Measurements from ENCODE around the gene AADACL4.

The AADACL4 gene

GRCh38 chr1:12643785-12644184 is at the start of gene AADACL4:
Gene AADACL4 (plus strand): TSS chr1:12644085. CDS start chr1:12644547, 462 bp downstream.
- DNase-seq = no peak

DNA sequence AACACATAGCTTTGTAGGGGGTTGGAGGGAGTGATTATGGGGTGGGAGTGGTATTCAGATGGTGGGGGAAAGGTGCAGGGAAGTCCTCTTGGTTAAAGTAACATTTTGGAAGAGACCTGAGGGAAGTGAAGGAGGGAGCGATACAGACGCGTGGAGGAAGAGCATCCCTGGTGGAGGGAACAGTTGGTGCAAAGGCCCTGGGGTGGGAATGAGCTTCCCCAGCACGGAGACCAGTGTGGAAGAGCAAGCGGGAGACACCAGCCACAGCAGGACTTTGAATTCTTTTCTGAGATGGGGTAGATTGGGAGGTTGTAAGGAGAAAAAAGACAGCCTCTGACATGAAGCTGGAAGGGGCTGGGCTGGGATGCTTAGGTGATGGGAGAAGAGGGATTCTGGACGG is 49.4 kb upstream of the AADACL4 start:
- DNase-seq = no peak

DNA sequence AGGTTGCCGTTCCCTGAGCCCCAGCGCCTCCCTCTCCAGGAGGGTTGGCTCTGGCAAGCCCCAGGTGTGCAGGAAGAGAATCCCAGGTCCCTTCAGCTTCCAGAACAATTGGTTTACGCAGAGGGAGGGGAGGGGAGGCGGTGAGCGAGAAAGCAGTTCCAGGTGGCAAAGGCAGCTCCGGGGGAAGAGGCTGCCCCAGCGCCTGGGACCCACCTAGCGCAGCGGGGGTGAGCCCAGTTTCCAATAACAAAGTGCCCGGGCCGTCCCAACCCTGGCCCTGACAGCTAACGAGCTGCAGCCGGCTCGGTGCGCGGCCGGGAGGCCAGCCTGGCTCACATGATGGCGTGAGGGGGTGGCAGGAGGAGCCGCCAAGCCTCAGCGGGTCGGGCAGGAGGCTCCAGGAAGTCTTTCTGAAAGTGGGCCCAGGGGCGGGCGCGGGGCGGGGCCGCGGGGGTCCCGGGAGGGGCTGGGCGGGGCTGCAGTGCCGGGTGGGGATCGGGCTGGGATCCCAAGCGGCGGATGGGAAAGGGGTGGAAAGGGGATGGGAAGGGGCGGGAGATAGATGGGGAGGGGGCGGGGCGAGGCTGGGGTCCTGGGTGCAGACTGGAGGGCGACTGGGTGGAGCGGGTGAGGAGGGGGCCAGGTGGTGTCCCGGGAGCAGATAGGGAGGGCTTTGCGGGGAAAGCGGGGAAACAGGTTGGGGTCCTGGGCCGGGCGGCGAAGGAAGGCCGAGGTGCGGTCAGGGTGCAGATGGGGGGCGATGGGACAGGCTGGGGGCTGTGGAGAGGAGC is 48.7 kb upstream of the AADACL4 start:
- peak; percentile 68 for DNase-seq

- no peak for DNase-seq
Measured at GRCh38 chr1:12595757-12596006, 48.2 kb upstream of the AADACL4 start.

DNA sequence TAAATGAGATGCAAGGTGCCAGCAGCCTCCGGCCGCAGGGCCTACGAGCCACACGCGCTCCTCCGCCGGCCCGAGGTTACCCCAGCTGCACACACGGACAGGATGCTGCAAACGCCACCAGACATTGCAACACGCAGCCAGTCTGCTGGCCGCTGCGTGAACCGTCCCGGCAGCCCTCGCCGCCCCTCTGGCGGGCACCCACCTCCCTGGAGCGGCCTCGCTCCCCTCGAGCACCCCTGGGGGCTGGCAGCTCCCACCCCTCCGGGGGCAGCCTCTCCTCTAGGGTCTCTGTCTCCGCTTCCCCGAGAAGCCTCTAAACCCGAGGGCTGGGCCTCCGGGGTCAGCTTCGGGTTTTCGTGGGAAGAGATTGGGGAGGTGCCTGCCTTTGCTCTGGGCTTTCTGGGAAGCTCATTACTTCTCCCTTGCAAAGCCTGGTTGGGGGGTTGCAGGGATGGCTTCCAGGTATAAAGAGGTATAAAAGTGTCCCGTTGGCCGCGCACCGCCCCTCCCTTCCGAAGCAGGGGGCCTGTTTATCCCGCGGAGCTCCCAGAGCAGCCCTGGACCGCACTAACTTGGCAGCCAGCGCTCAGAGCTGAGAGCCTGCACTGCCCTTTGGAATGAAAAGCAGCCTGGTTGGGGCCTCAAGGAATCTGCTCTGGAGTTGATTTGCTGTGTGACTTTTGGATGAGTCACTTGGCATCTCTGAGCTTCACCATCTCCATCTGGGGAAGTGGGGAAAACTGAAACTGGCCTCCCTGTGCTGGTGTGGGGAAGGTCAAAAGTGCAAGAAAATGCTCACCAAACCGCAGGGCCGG is 47.7 kb upstream of the AADACL4 start:
- no peak for DNase-seq

- DNase-seq = no peak
Measured at GRCh38 chr1:12597792-12598191, 46.1 kb upstream of the AADACL4 start.

GRCh38 chr1:12598974-12599373 is 44.9 kb upstream of the AADACL4 start:
- DNase-seq = no peak

DNA sequence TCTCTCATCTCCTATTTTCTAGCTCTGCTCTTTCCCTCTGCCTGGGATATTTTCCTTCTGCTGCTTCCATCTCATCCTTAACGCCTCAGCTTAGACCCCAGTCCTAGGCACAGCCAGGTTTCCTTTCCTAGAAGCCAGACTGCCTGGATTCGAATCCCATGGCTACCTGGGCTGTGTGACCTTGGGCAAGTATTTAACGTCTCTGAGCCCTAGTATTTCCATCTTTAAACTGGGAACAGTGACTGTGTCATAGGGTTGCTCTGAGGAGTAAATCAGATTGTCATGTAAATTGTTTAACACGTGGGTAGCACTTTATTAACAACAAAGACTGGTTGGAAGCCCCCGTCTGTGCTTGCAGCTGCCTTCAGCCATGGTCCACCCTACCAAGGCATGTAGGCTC is 44.2 kb upstream of the AADACL4 start:
- no peak for DNase-seq

DNA sequence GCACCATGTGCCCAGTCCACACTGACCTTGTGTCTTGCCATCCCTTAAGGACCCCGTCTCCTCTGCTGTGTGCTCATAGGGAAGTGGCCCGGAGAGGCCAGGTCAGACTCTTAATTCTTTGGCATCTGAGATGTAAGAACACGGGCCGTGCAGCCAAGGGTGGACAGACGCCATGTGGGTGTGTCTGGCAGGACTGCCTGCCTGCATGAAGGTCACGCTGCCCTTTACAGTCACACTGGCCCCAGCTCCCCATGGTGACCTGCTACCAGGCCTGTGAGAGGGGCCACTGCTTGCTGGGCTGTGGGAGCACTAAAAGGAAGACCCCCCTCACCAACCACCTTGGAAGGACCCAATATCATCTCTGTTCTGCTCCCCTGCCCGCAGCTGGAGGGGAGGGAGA is 43.5 kb upstream of the AADACL4 start:
- no peak for DNase-seq

- no peak for DNase-seq
Measured at GRCh38 chr1:12600880-12601633, 42.8 kb upstream of the AADACL4 start.

GRCh38 chr1:12601700-12602658 is 41.9 kb upstream of the AADACL4 start:
- DNase-seq = no peak

DNA sequence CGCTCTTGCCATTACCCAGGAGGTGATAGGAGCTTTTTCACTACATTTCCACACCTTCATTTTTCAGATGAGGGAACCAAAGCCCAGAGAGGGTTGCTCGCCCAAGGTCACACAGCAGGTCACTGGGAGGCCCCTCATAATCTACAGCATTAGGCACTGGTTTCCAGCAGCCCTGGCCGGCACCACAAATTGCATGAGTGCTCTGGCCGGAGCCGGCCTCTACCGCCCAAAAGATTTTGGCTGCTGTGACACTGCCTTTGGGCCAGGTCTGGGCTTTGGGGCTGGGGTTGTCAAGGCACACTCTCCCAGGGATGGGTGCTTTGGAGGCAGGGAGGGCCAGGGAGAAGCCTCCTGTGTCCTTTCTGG is 41.2 kb upstream of the AADACL4 start:
- no peak for DNase-seq

- DNase-seq = no peak
Measured at GRCh38 chr1:12603224-12603623, 40.7 kb upstream of the AADACL4 start.

GRCh38 chr1:12604114-12604874 is 39.6 kb upstream of the AADACL4 start:
- no peak for DNase-seq

- no peak for DNase-seq
Measured at GRCh38 chr1:12604986-12605385, 38.9 kb upstream of the AADACL4 start.

DNA sequence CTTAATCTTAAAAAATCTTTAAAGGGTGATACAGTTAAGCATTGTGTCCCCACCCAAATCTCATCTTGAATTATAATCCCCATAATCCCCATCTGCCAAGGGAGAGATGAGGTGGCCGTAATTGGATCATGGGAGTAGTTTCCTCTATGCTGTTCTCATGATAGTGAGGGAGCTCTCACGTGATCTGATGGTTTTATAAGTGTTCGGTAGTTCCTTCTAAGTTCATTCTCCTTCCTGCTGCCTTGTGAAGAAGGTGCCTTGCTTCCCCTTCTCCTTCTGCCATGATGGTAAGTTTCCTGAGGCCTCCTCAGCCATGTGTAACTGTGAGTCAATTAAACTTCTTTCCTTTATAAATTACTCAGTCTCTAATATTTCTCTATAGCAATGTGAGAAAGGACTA is 36.6 kb upstream of the AADACL4 start:
- DNase-seq = no peak

GRCh38 chr1:12608311-12608957 is 35.5 kb upstream of the AADACL4 start:
- DNase-seq = no peak

DNA sequence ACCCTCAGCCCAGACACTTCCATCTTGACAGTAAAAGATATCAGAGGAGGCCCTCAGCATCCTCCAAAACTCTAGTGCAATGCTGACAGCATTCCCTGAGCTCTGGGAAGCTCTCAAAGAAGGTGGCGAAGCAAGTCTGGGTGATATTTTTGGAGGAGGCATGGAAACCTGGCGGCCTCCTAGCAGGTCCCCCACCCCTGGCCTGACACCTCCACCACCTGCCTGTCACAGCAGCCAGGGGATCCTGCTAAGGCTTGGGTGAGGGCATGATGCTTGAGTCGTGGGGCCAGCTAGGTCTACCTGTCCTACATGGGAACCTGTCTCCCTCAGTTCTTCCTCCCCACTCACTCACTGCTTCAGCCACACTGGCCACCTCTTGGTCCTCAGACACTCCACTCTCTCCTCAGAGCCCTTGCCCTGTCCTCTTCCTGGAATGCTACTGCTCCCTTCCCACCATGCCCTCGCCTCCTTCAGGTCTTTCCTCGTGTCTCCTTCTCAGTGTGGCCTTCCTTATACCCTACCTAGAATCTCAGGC is 34.3 kb upstream of the AADACL4 start:
- DNase-seq = no peak

GRCh38 chr1:12610305-12610935 is 33.5 kb upstream of the AADACL4 start:
- no peak for DNase-seq

- no peak for DNase-seq
Measured at GRCh38 chr1:12610941-12611340, 32.9 kb upstream of the AADACL4 start.

DNA sequence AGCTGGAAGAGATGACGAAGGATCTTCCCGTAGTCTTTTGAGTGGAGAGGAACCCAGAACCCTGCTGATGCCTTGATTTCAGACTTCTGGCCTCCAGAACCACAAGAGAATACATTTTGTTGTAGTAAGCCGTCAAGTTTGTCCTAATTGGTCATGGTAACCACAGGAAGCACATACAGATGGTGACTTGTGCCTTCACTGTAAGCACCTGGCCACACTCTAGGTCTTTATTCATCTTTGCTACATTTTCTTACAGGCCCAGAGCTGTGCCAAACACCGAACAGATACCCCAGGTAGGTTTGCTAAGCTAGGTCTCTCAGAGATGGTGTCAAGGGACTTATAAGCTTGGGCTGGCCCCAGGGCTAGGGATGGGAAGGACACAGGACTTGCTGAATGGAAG is 30.7 kb upstream of the AADACL4 start:
- DNase-seq = no peak

Data from NCI-H2171 (cell line).